ENCODE measurements around the gene OR2V1.
"Not testable (repeated sequence)": the region's sequence is repeated elsewhere in the genome, so short reads cannot be mapped to it uniquely, and the experiment has no call there.

The OR2V1 gene

DNA sequence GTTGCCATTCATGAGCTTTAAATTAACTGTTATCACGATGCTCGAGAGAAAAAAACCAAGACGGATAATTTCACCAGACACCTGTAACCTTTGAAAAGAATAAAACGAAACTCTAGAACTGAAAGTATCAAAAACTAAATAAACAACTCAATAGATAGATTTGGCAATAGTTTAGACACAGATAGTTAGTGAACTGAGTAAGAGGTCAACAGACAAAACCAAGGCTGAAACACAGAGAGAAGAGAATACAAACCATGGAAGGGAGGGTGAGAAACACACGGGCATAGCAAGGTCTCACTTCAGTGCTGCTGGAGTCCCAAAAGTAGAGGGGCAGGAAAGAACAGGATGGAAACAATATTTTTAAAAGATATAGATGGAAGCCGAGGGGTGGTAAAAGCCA, 3.3 kb upstream of the OR2V1 start:
- no peak overlapping the region for H3K4me3 ChIP-seq (replicated peaks; ENCODE audit: low read depth, low read length)
- no peak for DNase-seq (ENCODE audit: extremely low read depth, low read depth)
- TF ChIP-seq, protein P1, sequence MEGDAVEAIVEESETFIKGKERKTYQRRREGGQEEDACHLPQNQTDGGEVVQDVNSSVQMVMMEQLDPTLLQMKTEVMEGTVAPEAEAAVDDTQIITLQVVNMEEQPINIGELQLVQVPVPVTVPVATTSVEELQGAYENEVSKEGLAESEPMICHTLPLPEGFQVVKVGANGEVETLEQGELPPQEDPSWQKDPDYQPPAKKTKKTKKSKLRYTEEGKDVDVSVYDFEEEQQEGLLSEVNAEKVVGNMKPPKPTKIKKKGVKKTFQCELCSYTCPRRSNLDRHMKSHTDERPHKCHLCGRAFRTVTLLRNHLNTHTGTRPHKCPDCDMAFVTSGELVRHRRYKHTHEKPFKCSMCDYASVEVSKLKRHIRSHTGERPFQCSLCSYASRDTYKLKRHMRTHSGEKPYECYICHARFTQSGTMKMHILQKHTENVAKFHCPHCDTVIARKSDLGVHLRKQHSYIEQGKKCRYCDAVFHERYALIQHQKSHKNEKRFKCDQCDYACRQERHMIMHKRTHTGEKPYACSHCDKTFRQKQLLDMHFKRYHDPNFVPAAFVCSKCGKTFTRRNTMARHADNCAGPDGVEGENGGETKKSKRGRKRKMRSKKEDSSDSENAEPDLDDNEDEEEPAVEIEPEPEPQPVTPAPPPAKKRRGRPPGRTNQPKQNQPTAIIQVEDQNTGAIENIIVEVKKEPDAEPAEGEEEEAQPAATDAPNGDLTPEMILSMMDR (IDR thresholded peaks at IDR 0.05; ENCODE audit: low read depth, low read length, missing control alignments): no peak

DNA sequence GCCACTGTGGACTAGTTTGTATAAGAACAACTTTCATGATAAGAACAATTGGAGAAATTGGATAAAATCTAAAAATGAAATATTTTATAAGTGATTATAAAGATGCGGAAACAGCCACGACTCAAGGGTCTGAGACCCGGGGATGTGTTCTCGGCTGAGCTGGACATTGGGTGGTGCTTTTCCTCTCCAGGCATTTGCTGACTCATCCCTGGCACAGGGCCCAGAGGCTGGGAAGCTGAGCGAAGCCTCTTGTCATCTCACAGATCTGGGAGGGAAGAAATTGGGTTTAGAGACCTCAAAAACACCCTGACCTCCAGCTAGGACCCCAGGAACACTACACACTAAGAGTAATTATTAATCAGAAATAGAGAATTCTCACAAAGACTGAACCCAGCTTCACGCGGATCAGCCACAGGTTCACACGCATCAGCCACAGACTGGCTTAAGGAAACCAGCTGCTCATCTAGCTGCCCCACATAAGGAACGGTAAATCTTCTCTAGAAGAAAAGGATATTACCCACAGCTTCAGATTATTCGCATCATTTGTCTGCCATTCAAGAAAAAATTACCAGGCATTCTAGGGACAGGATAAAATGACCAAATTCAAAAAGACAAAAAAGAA, 2.8 kb upstream of the OR2V1 start:
- TF ChIP-seq, protein P1 (IDR thresholded peaks at IDR 0.05; ENCODE audit: low read depth, low read length, missing control alignments): no peak
- peak; percentile 53 for DNase-seq (ENCODE audit: extremely low read depth, low read depth)
- no peak overlapping the region for H3K4me3 ChIP-seq (replicated peaks; ENCODE audit: low read depth, low read length)

DNA sequence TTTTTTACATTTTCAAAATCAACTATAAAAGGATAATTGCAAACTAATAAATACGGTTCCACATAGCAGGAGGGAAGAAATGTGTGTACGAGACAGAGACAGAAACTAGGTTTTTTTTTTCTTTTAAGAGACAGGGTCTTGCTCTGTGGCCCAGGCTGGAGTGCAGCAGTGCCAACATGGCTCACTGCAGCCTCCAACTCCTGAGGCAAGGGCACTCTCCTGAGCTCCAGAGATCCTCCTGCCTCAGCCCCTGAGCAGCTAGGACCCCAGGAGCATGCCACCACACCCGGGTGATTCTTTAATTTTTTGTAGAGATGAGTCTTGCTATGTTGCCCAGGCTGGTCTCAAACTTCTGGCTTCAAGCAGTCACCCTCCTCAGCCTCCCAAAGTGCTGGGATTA, 2.1 kb upstream of the OR2V1 start:
- TF ChIP-seq, protein P1 (IDR thresholded peaks at IDR 0.05; ENCODE audit: low read depth, low read length, missing control alignments): no peak
- no peak overlapping the region for H3K4me3 ChIP-seq (replicated peaks; ENCODE audit: low read depth, low read length)
- no peak for DNase-seq (ENCODE audit: extremely low read depth, low read depth)

DNA sequence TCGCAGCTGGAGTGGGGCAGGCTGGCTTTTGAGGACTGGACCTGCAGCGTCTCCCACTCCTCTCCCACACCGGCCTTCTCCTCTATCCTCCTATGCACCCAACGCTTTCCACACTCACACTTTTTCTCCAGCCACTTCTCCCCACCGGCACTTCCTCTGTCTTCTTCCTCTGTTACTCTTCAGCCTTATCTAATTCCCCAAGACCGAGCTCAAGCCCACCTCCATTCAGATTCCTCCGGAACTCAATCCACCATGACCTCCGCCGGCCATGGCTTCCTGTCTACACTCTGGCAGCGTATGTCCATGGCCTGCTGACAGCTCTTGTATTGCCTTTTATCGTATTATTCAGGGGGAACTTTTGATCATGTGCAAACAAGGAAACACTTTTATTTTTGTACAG, 545 bp upstream of the OR2V1 start:
- DNase-seq (ENCODE audit: extremely low read depth, low read depth): no peak
- TF ChIP-seq, protein P1 (IDR thresholded peaks at IDR 0.05; ENCODE audit: low read depth, low read length, missing control alignments): no peak
- no peak overlapping the region for H3K4me3 ChIP-seq (replicated peaks; ENCODE audit: low read depth, low read length)

DNA sequence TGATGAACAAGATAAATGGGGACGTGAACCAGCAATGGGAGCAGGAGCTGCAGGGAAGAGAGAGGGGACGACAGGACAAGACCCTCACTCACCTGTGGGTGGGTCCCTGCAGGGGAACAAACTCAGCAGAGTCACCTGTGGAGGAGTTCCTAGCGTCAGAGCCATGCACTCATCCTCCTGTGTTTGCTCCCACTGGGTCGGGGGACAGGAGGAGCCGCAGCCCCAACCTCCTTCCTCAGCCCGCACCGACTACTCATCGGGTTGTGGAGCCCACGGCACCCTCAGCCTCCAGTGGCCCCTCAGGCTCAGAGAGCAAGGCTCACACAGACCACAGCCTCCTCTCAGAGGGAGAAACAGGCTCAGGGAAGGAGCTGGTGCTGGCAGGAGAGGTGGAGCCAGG, 888 bp downstream of the OR2V1 start:
- not testable (repeated sequence) for H3K4me3 ChIP-seq (replicated peaks; ENCODE audit: low read depth, low read length); DNase-seq (ENCODE audit: extremely low read depth, low read depth)

DNA sequence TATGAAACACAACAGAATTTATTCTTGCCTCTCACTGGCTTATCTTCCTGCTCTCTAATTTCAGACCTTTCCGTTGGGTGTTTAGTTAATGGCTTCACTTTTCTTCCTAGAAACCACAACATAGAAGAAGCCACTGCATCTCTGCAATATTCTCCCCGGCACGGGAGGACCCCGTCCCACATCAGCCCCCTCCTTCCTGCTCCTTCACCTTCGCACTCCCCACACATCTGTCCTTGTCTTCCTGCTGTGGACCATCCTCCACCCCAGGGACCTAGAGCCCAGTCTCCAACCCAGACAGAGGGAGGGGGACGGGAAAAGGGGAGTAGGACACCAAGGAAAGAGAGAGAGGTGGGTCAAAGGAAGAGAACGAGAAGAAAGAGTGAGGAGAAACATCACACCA, 1.4 kb downstream of the OR2V1 start:
- H3K4me3 ChIP-seq (replicated peaks; ENCODE audit: low read depth, low read length): no peak overlapping the region
- DNase-seq (ENCODE audit: extremely low read depth, low read depth): no peak
- TF ChIP-seq, protein P1 (IDR thresholded peaks at IDR 0.05; ENCODE audit: low read depth, low read length, missing control alignments): no peak

DNA sequence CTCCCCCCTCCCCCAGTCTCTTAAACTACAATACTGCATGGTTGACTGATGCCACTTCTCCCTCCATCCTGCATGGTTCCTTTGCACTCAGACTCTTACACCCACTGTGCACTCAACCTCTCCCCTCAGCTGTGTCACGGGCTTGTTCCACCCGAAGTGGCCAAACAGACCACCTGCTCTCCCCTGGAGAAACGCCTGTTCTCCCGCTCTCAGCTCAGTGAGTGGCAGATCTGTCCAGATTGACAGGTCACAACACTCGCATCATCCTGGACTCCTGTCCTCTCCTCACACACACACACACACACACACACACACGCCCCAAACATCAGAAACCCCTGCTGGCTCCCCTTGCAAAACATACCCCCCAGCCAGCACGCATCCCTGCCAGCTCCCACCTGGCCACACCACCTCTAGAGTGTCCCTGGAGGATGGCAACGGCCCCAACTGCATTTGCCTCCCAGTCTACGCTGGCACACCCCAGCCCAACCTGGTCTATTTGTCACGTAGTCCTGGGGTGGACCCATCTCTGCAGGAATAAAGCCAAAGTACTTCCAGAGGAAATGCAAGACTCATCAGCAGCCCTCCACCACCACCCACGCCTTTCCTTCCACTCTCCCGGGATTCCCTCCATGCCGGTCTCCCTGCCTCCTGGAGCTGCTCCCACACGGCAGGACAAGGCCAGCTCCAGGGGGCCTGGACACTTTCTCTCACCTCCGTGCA, 2.9 kb downstream of the OR2V1 start:
- no peak for DNase-seq (ENCODE audit: extremely low read depth, low read depth)
- no peak overlapping the region for H3K4me3 ChIP-seq (replicated peaks; ENCODE audit: low read depth, low read length)
- TF ChIP-seq, protein P1 (IDR thresholded peaks at IDR 0.05; ENCODE audit: low read depth, low read length, missing control alignments): no peak

Measured in HFF-Myc (cell line).